GM18907 (cell line): Measurements from ENCODE around the gene MDM1.

Experiments
- ATAC-seq: cut with Tn5 transposase; IDR thresholded peaks from one replicate; pipeline ENCODE4 v1.9.1; 2021; ENCODE audit warnings: mild to moderate bottlenecking, moderate library complexity; ENCODE audit not compliant: unreplicated experiment

Gene MDM1

GRCh38 chr12:68279227-68280054 lies 52.7 kb downstream of the MDM1 start:
- no peak for ATAC-seq

DNA sequence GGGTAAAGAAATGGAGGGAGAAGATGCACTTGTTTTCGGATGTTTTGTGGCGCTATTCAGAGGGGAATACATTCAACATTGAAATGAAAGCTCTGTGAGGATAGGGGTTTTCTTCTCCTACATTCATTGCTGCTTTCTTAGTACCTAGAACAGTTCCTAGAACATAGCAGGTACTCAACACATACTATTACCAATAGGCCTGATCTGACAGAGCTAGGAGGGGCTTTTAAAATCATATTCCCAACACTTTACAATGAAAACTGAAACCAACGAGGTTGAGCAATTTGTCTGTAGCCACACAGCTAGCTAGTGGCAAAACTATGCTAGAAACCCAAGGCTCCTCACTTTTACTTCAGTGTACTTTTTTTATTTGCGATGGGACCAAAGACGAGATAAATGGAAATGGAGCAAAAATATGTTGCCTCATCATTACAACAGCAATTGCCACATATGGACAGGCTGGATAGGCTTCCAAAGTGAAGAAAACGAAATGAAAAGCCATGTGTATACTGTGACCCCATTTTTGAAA lies 55.7 kb downstream of the MDM1 start:
- no peak for ATAC-seq

DNA sequence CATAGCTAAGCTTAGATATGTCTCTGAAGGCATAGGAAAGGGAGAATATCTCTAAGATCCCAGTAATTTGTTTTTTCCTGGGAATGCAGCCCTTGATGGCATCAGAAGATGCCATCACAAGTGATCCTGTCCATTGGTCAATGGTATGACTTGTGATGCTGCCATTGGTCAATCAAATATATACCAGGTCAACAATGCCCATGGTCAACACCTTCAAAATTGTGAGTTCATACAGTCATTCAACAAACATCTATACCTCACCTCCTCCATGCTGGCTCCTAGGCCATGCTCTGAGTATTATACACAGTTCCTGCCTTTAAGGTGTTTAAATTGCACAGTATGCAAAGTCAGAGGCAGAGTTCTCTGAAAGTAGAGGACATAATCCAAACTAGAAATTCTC lies 59.4 kb downstream of the MDM1 start:
- no peak for ATAC-seq

- ATAC-seq = no peak
Observed at GRCh38 chr12:68271346-68271745, 60.8 kb downstream of the MDM1 start.

DNA sequence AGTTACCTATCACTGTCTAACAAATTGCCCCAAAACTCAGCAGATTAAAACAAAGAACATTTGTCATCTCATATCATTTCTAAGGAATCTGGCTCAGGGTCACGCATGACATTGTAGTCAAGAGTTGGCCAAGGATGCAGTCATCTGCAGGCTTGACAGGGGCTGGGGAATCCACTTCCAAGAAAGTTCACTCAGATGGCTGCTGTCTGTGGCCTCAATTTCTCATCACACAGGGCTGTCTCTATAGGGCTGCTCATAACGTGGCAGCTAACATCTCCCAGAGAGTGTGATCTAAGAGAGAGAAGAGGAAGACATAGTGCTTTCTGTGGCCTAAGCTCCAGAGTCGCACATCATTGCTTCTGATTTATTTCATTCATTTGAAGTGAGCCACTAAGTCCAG lies 61.8 kb downstream of the MDM1 start:
- no peak for ATAC-seq

- no peak for ATAC-seq
Observed at GRCh38 chr12:68269779-68270178, 62.4 kb downstream of the MDM1 start.

- ATAC-seq = no peak
Observed at GRCh38 chr12:68268967-68269366, 63.2 kb downstream of the MDM1 start.

DNA sequence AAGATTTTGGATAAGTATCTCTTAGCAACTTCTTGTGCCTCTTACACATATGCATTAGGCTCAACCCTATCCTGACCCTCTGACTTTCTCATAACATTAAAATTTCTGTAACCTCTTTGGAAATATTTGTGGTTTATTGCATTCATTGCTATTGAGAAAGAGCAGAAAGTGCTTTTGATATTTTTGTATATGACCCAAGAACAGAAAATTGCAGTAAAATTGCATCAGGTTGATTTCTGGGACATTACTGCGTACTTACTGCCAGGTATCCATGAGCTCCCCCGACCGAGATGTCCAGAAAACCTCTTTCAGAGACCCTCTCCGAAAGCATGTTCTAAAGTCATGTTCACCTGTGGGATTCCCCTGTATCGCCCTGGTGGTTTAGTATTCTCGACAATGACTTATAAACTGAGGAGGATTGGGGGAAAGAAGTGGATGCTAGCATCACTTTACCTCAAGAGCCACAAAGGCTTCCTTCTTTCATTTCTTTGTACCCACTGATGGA lies 64.2 kb downstream of the MDM1 start:
- ATAC-seq = no peak

GRCh38 chr12:68264857-68265256 lies 67.3 kb downstream of the MDM1 start:
- ATAC-seq = no peak

DNA sequence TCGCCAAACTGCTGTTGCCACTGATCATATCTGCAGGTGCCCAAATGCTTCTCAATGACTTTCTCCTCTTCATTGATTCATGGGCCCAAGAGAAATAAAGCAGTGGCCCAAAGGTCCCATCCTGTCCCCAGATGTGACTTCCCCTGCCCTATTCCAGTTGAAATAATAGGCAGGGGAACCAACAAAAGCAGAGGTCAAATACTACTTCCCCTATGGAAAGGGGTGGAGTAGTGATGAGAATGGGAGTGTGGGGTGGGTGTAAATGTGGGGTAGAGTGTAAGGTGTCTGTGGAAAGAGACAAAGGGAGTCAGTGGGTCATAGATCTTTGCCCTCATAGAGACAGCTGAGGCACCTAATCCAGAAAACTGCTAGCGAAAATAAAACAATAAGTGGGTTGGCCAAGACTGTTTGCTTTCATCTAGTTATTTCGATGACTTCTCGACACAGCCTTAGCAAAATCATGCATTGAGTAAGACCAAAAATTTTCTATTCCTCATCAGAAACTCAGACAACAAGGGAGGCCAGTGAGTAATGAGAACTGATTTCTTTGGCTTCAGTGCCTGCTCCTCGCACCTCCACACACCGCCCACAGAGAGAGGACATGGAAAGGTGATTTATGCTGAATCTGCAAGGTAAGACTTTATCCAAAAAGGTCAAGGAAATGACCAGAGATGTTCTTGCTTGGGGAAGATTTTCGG lies 67.9 kb downstream of the MDM1 start:
- ATAC-seq = no peak

- ATAC-seq = no peak
Observed at GRCh38 chr12:68263366-68263765, 68.8 kb downstream of the MDM1 start.

- ATAC-seq = no peak
Observed at GRCh38 chr12:68261896-68262295, 70.3 kb downstream of the MDM1 start.

DNA sequence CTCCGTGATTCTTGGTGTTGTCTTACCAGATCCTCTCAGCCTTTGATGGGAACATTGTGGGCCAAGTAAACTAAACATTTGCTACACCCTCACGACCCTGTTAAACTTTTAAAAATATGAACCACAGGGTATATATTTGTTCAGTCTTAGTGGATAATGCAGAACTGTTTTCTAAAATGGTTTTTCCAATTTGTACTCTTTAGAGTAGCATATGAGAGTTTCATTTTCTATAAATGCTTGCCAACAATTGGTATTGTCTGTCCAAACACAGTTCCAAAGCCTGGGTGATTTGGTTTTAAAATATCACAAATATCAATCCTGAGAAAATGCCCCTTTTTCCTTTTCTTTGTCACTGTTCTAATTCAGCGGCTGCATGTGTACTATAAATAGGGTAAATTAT lies 72.0 kb downstream of the MDM1 start:
- no peak for ATAC-seq

DNA sequence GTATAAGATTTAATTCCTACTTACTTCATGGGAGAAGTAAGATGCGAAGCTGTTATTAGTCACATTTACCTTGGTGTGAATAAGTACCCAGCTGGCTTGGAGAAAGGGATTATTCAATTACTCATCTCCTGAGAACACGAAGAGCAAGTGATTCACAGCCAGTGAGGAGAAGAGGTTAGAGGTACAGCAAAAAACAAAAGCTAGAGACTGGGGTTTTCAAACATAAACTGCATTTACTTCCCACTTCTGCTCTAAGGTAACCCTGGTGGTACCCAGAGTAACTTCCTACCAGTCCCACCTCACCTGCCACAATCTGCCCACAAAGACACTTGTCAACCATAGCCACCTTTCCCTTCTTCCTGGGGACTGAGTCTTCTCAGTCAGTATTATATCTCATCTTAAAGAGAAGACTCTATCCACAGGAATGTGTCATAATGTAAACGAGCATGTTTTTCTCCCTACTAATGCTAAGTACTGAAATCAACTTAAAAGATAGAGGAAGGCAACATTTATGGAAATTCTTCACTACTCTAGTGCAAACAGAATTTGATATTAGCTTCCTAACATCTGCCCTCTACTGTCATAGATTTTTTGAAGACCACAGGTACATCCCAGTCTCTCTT lies 72.7 kb downstream of the MDM1 start:
- ATAC-seq = no peak

GRCh38 chr12:68253504-68253903 lies 78.7 kb downstream of the MDM1 start, which contains the start of gene IL22:
Gene IL22, minus strand, starts transcription at chr12:68253604. Its CDS starts 156 bp downstream, at chr12:68253448.
- no peak for ATAC-seq

- no peak for ATAC-seq
Observed at GRCh38 chr12:68252077-68252476, 80.1 kb downstream of the MDM1 start.

GRCh38 chr12:68250454-68250853 lies 81.7 kb downstream of the MDM1 start:
- no peak for ATAC-seq

DNA sequence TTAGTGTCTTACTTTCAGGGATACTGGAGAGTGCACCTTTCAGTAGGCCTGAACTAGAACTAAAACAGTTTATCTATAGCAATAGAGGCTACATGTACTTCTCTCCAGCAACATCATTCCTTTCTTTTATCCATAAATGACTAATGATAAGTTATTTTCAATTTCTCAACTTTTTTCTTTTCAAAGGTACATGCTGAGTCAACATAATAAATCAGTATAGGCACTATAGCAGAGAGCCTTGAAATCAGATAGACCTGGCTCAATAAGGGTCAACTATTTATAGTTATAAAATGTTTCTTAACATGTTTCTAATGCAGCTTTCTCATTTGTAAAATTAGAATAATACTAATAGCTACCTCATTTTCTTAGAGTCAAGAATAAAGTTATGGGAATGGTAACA lies 84.4 kb downstream of the MDM1 start:
- ATAC-seq = no peak

GRCh38 chr12:68246350-68246749 lies 85.8 kb downstream of the MDM1 start:
- ATAC-seq = no peak

DNA sequence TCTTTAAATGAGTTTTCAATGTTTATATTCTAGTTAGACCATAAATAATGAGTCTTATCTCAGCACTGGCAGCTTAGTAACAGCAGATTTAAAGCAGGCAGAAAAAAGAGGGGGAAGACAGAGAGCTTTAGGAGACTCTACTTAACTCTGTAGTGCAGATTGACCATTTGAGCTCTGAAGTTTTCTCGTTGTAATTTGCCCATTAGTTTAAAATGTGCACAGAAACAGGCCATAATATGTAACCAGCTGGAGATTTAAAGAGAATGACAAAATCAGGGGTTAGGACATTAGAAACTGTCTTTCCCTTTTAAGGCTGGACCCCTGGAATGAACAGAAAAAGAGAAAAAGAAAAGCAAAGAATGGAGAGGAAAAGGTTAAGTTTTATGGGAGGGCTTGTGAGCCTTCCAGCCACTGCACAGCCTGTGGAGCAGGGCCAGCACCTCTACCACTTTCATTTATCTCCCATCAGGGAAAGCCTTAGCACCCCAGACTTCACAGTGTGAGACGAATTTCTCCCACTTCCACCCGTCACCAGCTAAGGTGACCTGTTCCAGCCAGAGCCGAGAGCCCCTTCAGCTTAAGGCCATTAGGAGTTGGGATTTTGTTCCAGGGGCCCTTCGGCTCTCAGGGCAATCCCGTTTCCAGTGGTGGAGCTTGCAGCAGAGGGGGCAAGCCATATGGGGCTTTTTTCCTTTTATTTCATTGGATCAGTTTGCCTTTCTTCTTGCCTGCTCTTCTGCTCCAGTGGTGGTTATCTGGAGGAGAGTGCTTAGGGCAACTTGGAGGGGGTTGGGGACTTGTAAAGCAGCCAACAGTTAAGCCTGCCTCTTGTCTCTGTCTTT lies 86.8 kb downstream of the MDM1 start:
- no peak for ATAC-seq
